Esophagus mucosa (tissue), 1 donor: ENCODE results near the gene TTLL13. TPM values are rescaled to one million over a fixed set of nuclear protein-coding genes. Genes with fewer than 3 reads are reported as not detected.

Source experiments
- ATAC-seq: fragments of 200-7000 bp; cut with Tn5 transposase; one replicate; pipeline ENCODE4 v1.9.1; 2020
- total RNA-seq: library from RNA; stranded (reverse); gene quantifications from one replicate; pipeline ENCODE4 v1.2.4, GENCODE V29; 2023
- donor health status: DM: yes; HTN: yes; CAD: no.

TTLL13 gene
- total RNA-seq, 1 donor from 2014 or later, result not detected

DNA sequence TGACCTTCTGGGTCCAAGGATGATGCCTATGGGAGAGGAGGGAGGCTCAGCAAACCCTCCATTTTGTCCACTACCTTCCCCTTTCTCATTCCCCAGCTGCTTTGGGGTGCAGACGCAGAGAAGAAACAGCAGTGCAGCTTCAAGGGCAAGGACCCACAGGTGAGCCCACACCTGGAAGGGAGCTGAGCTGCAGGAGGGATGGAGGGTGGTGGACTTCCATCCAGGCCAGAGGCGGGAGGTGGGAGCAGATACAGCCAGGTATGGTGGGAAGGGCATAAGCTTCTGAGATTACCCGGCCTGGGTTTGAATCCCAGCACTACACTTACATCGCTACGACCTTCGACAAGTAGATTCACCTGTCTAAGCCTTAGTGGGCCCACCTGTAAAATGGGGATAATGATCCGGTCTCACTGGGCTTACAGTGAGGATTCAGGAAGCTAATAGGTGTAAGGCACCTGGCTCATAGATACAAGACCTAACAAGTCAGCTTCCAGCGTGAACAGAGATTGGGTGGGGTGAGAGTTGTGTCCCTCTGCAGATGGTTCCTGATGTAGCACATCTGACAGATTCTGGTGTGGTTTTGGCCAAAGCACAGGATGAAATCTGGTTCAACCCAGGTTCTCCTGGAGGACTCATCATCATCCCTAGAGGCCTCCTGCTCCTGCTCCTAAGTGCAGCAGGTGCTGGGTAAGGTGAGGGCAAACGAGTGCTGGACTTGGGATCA, 31.5 kb upstream of the TTLL13 start:
- peak; percentile 49 for ATAC-seq

DNA sequence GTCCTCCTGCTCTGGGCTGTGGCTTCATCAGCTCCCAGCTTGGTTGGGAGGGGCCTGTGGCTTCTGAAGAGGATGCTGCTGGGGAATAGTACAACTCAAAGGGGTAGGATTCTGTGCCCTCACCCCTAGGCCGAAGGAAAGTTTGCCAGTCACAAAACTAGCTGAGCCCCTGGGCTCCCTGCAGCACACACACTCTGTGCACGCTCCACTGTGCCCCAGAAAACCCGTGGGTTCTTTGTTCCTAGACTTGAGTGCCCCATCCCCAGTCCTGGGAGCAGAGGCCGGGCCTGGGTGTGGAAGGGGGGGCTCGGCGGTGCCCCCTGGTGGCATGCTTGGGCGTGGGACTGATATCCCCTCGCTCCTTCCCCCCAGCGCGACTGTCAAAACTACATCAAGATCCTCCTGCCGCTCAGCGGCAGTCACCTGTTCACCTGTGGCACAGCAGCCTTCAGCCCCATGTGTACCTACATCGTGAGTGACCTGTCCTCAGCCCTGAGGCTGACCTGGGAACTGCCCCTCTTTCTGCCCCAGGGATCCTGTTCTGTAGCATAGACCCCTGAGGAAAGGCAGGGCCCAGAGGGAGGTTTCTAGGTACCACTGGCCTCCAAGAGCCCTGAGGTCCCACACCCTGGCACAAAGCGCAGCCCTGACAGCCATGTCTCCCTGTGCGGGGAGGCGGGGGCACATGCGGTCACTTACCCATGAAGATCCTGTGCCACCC, 29.8 kb upstream of the TTLL13 start:
- peak; percentile 15 for ATAC-seq

DNA sequence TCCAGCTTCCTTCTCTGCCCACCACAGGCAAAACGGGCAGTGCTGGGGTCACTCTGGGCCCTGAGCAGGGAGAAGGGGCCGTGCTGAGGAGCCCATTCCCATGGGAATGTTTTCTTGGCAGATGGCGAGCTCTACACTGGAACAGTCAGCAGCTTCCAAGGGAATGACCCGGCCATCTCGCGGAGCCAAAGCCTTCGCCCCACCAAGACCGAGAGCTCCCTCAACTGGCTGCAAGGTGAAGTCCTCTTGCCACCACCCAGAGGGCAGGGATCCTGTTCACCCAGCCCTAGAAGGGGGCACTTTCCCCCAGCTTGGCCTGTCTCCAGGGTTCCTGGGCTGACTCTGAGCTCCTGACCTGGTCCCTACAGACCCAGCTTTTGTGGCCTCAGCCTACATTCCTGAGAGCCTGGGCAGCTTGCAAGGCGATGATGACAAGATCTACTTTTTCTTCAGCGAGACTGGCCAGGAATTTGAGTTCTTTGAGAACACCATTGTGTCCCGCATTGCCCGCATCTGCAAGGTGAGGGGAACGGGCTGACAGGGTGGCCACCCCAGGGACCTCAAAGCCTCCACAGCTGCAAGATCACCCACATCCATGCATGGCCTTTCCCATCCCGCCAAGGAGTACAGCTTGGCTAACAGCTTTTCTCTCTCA, 28.0 kb upstream of the TTLL13 start:
- peak; percentile 21 for ATAC-seq

GRCh38 chr15:90222547-90222946, 26.8 kb upstream of the TTLL13 start:
- no peak for ATAC-seq

DNA sequence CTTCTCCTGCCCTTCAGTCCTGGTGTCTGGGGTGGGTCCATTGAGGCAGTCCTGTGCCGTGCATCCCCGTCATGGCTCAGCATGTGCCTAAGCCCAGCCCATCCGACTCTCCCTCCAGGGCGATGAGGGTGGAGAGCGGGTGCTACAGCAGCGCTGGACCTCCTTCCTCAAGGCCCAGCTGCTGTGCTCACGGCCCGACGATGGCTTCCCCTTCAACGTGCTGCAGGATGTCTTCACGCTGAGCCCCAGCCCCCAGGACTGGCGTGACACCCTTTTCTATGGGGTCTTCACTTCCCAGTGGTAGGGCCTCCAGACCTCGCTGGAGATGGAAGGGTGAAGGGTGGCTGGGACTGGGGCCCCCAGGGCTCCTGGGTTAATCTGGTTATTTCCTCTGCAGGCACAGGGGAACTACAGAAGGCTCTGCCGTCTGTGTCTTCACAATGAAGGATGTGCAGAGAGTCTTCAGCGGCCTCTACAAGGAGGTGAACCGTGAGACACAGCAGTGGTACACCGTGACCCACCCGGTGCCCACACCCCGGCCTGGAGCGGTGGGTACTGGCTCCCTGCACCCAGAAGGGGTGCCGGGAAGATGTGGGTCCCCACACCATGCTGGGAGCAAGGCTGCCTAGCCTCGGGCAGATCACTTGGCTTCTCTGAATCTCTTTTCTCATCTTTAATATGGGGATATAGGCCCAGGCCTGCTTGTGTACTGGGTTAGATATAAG, 25.8 kb upstream of the TTLL13 start:
- ATAC-seq, result no peak

- ATAC-seq, result no peak
Measured at GRCh38 chr15:90225047-90225446, 24.3 kb upstream of the TTLL13 start.

DNA sequence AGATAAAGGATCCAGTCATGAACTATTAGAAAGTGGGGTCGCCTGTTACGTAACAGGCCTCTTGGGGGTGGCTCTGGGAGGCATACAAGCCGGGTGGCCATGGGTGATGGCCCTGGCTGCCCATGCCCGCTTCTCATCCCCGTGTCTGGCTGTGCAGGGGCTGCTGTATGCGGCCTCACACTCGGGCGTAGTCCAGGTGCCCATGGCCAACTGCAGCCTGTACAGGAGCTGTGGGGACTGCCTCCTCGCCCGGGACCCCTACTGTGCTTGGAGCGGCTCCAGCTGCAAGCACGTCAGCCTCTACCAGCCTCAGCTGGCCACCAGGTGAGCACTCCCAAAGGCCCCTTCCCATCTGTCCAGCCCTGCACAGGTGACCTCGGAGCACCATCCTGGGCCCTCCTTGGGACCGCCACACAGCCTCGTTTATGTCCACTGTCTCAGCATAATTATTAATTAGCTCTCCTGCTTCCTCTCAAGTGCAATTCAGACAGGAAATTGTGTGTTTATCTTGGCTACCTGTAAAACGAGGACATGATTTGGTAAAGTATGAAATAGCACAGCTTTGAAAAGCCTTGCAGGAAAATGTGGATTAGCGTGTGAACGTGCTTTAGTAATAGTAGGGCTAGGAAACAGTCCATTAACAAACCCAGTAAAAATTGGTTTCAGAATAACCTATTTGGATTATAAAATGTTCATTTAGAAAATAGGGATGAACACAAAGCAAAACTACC, 23.7 kb upstream of the TTLL13 start:
- no peak for ATAC-seq

DNA sequence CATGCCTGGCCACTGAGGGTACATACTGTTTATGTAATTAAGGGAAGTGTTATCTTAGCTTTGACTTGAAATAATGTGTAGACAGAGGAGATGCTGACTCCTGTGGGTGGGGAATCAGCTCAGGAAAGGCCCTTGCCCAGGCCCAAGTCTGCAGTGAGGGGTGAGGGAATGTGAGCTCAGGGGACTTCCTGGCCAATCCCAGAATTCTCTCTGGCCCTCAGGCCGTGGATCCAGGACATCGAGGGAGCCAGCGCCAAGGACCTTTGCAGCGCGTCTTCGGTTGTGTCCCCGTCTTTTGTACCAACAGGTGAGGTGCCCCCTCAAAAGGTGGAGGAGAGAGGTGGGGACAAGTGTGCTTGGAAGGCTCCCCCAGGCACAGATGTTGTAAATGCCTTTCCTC, 22.0 kb upstream of the TTLL13 start:
- no peak for ATAC-seq

DNA sequence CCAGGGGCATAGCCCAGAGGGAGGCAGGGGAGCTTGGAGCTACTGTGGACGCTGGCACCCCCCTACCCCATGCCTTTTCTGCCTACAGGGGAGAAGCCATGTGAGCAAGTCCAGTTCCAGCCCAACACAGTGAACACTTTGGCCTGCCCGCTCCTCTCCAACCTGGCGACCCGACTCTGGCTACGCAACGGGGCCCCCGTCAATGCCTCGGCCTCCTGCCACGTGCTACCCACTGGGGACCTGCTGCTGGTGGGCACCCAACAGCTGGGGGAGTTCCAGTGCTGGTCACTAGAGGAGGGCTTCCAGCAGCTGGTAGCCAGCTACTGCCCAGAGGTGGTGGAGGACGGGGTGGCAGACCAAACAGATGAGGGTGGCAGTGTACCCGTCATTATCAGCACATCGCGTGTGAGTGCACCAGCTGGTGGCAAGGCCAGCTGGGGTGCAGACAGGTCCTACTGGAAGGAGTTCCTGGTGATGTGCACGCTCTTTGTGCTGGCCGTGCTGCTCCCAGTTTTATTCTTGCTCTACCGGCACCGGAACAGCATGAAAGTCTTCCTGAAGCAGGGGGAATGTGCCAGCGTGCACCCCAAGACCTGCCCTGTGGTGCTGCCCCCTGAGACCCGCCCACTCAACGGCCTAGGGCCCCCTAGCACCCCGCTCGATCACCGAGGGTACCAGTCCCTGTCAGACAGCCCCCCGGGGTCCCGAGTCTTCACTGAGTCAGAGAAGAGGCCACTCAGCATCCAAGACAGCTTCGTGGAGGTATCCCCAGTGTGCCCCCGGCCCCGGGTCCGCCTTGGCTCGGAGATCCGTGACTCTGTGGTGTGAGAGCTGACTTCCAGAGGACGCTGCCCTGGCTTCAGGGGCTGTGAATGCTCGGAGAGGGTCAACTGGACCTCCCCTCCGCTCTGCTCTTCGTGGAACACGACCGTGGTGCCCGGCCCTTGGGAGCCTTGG, 21.3 kb upstream of the TTLL13 start:
- no peak for ATAC-seq

GRCh38 chr15:90228960-90229359, 20.4 kb upstream of the TTLL13 start:
- no peak for ATAC-seq

DNA sequence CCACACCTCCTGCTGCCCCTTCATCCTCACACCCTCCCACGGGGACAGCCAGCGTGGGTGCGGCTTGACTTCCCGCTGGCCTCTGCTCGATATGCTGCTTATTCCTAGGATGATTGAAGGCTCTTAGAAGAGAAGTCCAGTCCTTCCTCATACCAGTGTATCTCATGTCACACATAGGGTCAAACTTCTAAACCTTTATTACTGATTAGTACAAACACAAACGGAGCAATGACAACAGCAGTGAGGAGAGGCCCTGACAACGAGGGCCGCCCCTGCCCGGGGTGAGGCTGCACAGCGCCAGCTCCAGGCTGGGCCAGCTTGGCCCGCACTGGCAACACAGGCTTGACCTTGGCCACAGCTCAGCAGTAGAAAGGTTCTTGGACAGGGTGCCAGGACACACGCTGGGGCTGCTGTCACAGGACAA, 19.3 kb upstream of the TTLL13 start:
- no peak for ATAC-seq

DNA sequence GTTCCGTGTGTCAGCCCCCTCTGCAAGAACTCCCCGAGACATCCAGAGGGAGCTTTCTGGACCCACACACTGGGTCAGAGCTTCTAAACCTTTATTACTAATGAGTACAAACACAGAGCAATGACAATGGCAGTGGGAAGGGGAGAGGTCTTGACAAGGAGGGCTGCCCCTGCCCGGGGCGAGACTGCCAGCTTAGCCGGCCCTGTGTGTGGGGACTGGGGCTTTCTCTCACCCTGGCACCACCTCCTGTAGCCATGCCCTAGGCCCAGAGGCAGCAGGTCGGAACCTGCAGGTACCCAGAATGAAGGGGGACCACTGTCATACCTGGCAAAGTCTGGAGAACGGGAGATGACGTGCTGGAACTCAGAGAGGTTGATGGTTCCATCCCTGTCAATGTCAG, 18.7 kb upstream of the TTLL13 start:
- peak; percentile 0 for ATAC-seq

- peak; percentile 20 for ATAC-seq
Measured at GRCh38 chr15:90231028-90232017, 18.0 kb upstream of the TTLL13 start.

DNA sequence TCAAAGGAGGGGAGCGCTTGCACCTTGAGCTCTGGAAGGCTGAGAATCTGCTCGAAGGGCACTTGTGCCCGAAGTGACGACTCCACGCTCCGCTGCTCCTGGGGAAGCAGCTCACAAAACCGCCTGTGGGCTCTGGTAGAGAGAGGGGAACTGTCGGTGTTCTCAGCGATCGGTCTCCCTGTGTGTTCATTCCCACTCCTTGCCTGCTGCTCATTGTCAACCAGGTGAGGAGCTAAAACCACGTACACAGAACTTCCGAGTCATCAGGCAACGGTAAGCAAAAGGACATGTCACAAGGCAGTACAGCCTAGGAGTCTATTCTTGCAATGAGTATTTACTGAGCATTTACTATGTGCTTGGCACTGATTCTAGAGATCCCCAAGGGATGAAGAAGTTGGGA, 17.2 kb upstream of the TTLL13 start:
- ATAC-seq, result no peak

DNA sequence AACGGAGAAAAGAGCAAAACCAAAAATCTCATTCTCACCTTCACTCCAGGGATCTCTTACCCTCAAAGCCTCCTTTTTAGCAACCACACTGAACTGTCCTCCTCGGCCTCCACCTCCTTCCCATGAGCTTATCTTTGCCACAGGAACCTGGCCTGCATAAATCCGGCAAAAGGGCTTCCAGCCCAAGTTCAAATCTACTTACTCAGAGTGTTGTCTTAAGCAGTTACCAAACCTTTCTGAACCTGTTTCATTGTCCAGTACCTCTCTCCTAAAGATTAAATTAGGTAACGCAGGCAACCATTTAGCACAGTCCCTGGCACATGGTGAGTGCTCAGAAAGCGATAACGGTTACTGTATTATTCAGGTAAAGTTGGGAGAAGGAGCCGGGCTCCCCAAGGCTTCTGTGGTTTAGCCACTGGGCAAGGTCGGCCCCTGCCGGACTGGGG, 16.4 kb upstream of the TTLL13 start:
- ATAC-seq, result no peak

DNA sequence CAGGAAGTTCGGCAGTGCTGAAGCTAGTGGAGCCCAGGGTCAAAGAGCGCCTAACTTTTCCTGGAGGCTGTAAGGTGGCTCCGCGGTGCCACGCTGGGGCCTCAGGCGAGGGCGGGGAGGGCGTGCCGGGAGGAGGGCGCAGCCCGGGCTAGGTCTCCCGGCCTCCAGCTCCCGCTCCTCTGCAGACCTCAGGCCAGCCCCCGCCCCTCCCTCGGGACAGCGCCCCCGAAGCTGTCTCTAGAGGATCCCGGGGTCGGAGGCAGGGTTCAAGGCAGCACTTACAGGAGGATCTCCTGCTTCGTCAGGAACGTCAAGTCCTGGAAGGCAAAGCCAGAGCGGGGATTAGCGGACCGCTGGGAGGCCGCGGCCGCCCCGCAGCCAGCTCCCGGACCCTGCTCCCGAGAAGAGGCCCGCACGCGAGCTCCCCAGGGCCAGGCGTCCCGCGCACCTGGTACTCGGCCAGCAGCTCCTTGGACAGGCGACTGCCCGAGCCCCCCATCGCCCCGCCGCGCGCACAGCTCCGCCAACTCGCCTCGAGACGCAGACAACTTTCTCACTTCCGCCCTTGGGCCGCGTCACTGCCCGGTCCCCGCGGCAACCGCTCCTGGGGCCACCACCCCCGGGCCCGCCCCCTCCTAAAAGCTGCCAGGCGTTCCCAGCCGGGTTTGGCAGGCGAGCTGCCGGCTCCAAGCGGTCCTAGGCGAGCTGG, 15.8 kb upstream of the TTLL13 start, which contains the start of gene CIB1:
TSS of gene CIB1 (minus strand) at position 555 of the 709 bp plus-strand sequence. CDS start at position 499, 56 bp downstream.
- peak; percentile 87 for ATAC-seq

GRCh38 chr15:90234096-90234988, 15.0 kb upstream of the TTLL13 start, which contains the start of gene GDPGP1:
Gene GDPGP1 (plus strand): TSS chr15:90234209. CDS start chr15:90240909, 6,700 bp downstream.
- no peak for ATAC-seq

GRCh38 chr15:90239371-90239770, 10.0 kb upstream of the TTLL13 start:
- no peak for ATAC-seq
